ENCODE results near the gene XIRP2.

Gene XIRP2

DNA sequence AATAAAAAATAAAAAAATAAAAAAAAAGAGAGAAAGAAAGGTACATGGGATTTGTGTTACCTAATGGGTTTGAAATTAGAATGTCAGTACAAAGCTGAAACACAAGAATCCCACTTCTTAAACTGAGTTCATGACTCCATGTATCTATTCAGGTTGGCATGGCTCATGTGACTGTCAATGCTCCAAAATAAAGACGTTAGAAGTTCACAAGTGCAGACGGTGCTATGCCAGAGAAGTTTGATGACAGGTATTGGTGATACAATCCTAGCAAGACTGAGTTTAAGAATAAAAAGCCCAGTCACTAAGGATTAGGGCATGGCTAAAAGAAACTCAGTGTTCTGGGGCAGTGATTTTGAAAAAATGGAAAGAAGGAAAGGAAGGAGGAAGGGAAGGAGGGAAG, 254.3 kb downstream of the XIRP2 start:
- Histone ChIP-seq H3K4me3 (ENCODE audit: low read length in 2 of 2) (no peak overlapping the region), H3K9me3 (ENCODE audit: control insufficient read depth in 2 of 2, low read length in 2 of 2) (no peaks in the 10 kb centered on the region), H3K4me1 (ENCODE audit: control insufficient read depth in 2 of 2, insufficient read depth in 2 of 2, low read length in 2 of 2) (no peaks in the 10 kb centered on the region), H3K36me3 (ENCODE audit: control insufficient read depth in 2 of 2, insufficient read depth in 2 of 2, low read length in 2 of 2) (no peaks in the 10 kb centered on the region), H3K27me3 (ENCODE audit: control insufficient read depth in 2 of 2, insufficient read depth in 2 of 2, low read length in 2 of 2) (no peaks in the 10 kb centered on the region), H3K9ac (ENCODE audit: low read depth in 1 of 2, low read length in 2 of 2) (no peak overlapping the region), H3K27ac (ENCODE audit: low read depth in 2 of 2, low read length in 2 of 2) (no peak overlapping the region)

DNA sequence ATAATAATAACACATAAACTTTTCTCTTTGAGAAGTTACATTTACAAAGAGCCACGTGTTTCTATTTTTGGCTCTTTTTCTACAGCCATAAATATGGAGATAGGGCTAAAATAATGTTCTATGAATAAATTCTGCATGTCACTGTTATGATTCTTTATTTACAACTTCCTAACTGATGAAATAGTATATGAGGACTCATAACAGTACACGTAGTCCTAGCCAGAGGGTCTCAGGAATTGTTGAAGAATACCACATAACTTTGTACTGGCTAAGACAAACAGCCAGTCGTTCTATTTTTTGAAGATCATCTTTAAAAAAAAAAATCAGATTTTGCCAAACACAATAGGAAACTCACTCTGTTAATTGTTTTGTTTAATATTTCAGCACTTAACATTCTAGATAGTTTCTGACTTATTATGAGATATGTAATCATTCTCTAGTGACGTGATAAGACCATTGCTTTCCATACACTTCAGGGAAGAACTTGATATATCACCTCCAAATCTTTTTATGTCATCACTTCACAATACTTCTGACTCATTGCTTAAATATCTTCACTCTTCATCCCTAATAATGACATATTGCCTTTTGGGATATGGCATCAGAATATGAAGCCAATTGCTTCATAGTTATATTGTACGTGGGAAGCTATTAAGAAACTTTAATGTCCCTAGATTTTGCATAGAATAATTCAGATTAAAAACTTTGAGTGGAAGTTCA, 256.1 kb downstream of the XIRP2 start:
- H3K9ac ChIP-seq (ENCODE audit: low read depth in 1 of 2, low read length in 2 of 2): no peak overlapping the region
- H3K27ac ChIP-seq (ENCODE audit: low read depth in 2 of 2, low read length in 2 of 2): no peak overlapping the region
- no peaks in the 10 kb centered on the region for H3K27me3 ChIP-seq (ENCODE audit: control insufficient read depth in 2 of 2, insufficient read depth in 2 of 2, low read length in 2 of 2)
- H3K4me3 ChIP-seq (ENCODE audit: low read length in 2 of 2): no peak overlapping the region
- no peaks in the 10 kb centered on the region for H3K4me1 ChIP-seq (ENCODE audit: control insufficient read depth in 2 of 2, insufficient read depth in 2 of 2, low read length in 2 of 2)
- no peaks in the 10 kb centered on the region for H3K9me3 ChIP-seq (ENCODE audit: control insufficient read depth in 2 of 2, low read length in 2 of 2)
- no peaks in the 10 kb centered on the region for H3K36me3 ChIP-seq (ENCODE audit: control insufficient read depth in 2 of 2, insufficient read depth in 2 of 2, low read length in 2 of 2)

DNA sequence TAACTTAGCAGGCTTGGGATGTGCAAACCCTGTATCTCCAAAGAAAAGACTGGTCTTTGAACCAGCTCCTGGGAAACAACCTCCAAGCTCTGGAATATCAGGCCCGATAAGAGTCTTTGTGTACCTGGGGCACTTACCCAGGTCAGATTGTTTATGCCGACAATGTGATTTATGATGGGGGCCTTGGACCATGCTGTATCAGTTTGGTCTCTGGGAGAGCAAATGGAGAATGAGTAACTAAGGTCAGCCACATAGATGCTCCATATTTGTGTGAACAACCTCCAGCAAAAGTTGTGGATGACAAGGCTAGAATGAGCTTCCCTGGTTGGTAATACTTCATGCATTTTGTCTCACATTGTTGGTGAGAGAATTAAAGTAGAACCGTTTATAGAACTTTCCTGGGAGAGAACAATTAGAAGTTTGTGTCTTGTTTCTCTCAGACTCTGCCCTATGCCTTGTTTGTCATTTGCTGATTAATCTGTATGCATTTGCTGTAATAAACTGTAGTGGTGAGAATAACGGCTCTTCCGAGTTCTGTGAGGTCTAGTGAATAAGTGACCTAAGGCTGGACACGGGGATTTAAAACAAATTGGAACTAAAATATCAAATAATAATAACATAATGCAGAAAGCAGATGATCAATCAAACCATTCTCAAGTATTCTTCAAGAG, 259.1 kb downstream of the XIRP2 start:
- no peaks in the 10 kb centered on the region for H3K4me1 ChIP-seq (ENCODE audit: control insufficient read depth in 2 of 2, insufficient read depth in 2 of 2, low read length in 2 of 2)
- H3K36me3 ChIP-seq (ENCODE audit: control insufficient read depth in 2 of 2, insufficient read depth in 2 of 2, low read length in 2 of 2): no peaks in the 10 kb centered on the region
- H3K4me3 ChIP-seq (ENCODE audit: low read length in 2 of 2): no peak overlapping the region
- H3K27ac ChIP-seq (ENCODE audit: low read depth in 2 of 2, low read length in 2 of 2): no peak overlapping the region
- no peaks in the 10 kb centered on the region for H3K27me3 ChIP-seq (ENCODE audit: control insufficient read depth in 2 of 2, insufficient read depth in 2 of 2, low read length in 2 of 2)
- no peaks in the 10 kb centered on the region for H3K9me3 ChIP-seq (ENCODE audit: control insufficient read depth in 2 of 2, low read length in 2 of 2)
- H3K9ac ChIP-seq (ENCODE audit: low read depth in 1 of 2, low read length in 2 of 2): no peak overlapping the region

DNA sequence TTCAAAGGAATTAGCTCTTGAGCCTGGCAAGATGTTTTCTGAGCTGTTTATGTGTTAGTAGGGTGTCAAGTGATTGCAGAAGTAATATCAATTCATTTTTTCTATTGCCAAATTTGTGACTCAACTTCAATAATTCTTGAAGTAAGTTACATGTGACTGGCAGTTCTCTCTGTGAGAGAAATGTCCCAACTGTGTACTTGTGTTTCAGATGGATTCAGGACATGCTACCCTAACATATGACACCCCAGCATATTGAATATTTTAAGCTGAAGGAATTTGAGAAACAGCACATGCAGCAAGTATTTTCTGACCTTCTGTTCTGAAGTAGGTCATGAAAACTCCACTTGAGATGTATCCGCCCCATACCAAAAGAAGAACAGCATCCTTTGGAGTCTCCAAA, 263.6 kb downstream of the XIRP2 start:
- no peak overlapping the region for H3K9ac ChIP-seq (ENCODE audit: low read depth in 1 of 2, low read length in 2 of 2)
- H3K27ac ChIP-seq (ENCODE audit: low read depth in 2 of 2, low read length in 2 of 2): no peak overlapping the region
- H3K4me3 ChIP-seq (ENCODE audit: low read length in 2 of 2): no peak overlapping the region
- no peaks in the 10 kb centered on the region for H3K36me3 ChIP-seq (ENCODE audit: control insufficient read depth in 2 of 2, insufficient read depth in 2 of 2, low read length in 2 of 2)
- no peaks in the 10 kb centered on the region for H3K9me3 ChIP-seq (ENCODE audit: control insufficient read depth in 2 of 2, low read length in 2 of 2)
- H3K4me1 ChIP-seq (ENCODE audit: control insufficient read depth in 2 of 2, insufficient read depth in 2 of 2, low read length in 2 of 2): no peaks in the 10 kb centered on the region
- no peaks in the 10 kb centered on the region for H3K27me3 ChIP-seq (ENCODE audit: control insufficient read depth in 2 of 2, insufficient read depth in 2 of 2, low read length in 2 of 2)

DNA sequence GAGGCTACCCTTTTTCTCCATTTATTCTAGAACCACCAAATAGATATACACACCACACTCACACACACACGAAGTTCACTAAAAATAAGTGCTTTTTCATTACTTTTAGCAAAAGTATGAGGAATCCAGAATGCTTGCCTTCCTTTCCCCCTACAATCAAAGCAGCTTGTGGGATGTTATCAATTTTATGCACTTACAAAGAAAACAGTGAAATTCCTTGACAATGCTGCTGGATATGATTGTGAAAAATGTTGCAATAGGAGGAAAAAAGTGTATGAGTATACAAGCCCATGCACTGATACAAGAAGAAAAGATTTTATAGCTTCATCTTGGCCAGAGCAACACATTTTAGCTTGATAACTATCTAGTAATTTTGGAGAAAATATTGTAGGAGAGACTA, 269.2 kb downstream of the XIRP2 start:
- no peaks in the 10 kb centered on the region for H3K36me3 ChIP-seq (ENCODE audit: control insufficient read depth in 2 of 2, insufficient read depth in 2 of 2, low read length in 2 of 2)
- no peak overlapping the region for H3K9ac ChIP-seq (ENCODE audit: low read depth in 1 of 2, low read length in 2 of 2)
- no peaks in the 10 kb centered on the region for H3K4me1 ChIP-seq (ENCODE audit: control insufficient read depth in 2 of 2, insufficient read depth in 2 of 2, low read length in 2 of 2)
- H3K4me3 ChIP-seq (ENCODE audit: low read length in 2 of 2): no peak overlapping the region
- H3K27ac ChIP-seq (ENCODE audit: low read depth in 2 of 2, low read length in 2 of 2): no peak overlapping the region
- H3K9me3 ChIP-seq (ENCODE audit: control insufficient read depth in 2 of 2, low read length in 2 of 2): no peaks in the 10 kb centered on the region
- H3K27me3 ChIP-seq (ENCODE audit: control insufficient read depth in 2 of 2, insufficient read depth in 2 of 2, low read length in 2 of 2): no peaks in the 10 kb centered on the region

DNA sequence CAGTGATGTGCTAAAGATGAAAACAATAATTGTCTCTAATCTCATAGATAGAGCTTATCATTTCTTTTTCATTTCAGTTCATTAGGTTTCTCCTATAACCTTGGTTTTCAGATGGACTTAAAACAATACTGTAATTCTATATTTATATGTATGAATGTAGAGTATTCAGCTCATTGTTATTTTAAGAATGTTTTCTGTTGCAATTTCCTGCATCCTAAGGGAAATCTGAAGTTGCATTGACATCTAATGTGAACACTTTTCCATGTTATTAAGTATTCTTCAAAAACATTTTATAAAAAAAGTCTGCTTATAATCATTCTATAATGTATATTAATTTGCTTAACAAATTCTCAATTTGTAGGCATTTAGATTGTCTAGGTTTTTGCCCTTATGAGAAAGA, 288.9 kb downstream of the XIRP2 start:
- no peaks in the 10 kb centered on the region for H3K36me3 ChIP-seq (ENCODE audit: control insufficient read depth in 2 of 2, insufficient read depth in 2 of 2, low read length in 2 of 2)

DNA sequence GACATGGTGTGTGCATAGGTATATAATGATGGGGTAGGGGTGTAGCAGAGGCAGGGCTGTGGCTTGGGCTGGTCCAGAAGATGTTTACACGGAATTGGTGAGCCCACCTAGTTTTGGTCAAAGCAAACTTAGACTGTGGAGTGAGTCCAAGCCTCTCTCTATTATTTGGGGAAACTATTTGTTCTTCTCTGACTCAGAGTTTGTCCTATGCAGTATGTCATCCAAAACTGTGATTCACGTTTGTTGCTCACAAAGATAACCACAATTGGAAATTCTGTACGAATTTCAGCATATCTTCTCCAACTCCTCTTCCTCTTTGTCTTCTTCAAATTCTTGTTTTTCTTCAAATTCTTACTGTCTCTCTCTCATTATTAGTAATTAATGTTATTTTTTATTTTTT, 292.9 kb downstream of the XIRP2 start:
- Histone ChIP-seq H3K27ac (ENCODE audit: low read depth in 2 of 2, low read length in 2 of 2) (no peak overlapping the region), H3K4me1 (ENCODE audit: control insufficient read depth in 2 of 2, insufficient read depth in 2 of 2, low read length in 2 of 2) (no peaks in the 10 kb centered on the region), H3K4me3 (ENCODE audit: low read length in 2 of 2) (no peak overlapping the region), H3K9me3 (ENCODE audit: control insufficient read depth in 2 of 2, low read length in 2 of 2) (no peaks in the 10 kb centered on the region), H3K9ac (ENCODE audit: low read depth in 1 of 2, low read length in 2 of 2) (no peak overlapping the region), H3K27me3 (ENCODE audit: control insufficient read depth in 2 of 2, insufficient read depth in 2 of 2, low read length in 2 of 2) (no peaks in the 10 kb centered on the region), H3K36me3 (ENCODE audit: control insufficient read depth in 2 of 2, insufficient read depth in 2 of 2, low read length in 2 of 2) (no peaks in the 10 kb centered on the region)

More for the DNA sequence above, 288.9 kb downstream of the XIRP2 start:
- Histone ChIP-seq H3K4me3 (ENCODE audit: low read length in 2 of 2) (no peak overlapping the region), H3K4me1 (ENCODE audit: control insufficient read depth in 2 of 2, insufficient read depth in 2 of 2, low read length in 2 of 2) (no peaks in the 10 kb centered on the region), H3K27me3 (ENCODE audit: control insufficient read depth in 2 of 2, insufficient read depth in 2 of 2, low read length in 2 of 2) (no peaks in the 10 kb centered on the region), H3K9ac (ENCODE audit: low read depth in 1 of 2, low read length in 2 of 2) (no peak overlapping the region), H3K9me3 (ENCODE audit: control insufficient read depth in 2 of 2, low read length in 2 of 2) (no peaks in the 10 kb centered on the region), H3K27ac (ENCODE audit: low read depth in 2 of 2, low read length in 2 of 2) (no peak overlapping the region)

DNA sequence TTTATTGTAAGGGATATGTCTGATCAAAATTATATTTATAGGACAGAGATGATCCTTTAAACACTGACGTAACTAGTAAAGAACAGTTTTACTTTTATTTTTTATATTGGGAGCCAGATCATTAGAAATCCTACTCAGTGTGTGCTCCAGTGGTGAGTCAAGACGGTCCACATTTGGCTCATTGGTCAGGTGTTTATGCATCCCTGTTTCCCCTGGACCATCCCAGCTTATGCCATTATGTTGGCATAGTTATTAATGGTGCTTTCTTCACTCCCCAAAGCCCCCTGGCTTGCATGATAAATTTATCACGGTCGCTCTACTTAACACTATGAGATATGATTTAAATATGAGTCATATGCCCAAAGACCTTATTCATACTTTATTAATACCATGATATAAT, 293.4 kb downstream of the XIRP2 start:
- Histone ChIP-seq H3K36me3 (ENCODE audit: control insufficient read depth in 2 of 2, insufficient read depth in 2 of 2, low read length in 2 of 2) (no peaks in the 10 kb centered on the region), H3K4me3 (ENCODE audit: low read length in 2 of 2) (no peak overlapping the region), H3K27me3 (ENCODE audit: control insufficient read depth in 2 of 2, insufficient read depth in 2 of 2, low read length in 2 of 2) (no peaks in the 10 kb centered on the region), H3K4me1 (ENCODE audit: control insufficient read depth in 2 of 2, insufficient read depth in 2 of 2, low read length in 2 of 2) (peaks cover 0 to 3% of the 10 kb centered on the region in 2 donors), H3K27ac (ENCODE audit: low read depth in 2 of 2, low read length in 2 of 2) (no peak overlapping the region), H3K9me3 (ENCODE audit: control insufficient read depth in 2 of 2, low read length in 2 of 2) (no peaks in the 10 kb centered on the region), H3K9ac (ENCODE audit: low read depth in 1 of 2, low read length in 2 of 2) (no peak overlapping the region)

DNA sequence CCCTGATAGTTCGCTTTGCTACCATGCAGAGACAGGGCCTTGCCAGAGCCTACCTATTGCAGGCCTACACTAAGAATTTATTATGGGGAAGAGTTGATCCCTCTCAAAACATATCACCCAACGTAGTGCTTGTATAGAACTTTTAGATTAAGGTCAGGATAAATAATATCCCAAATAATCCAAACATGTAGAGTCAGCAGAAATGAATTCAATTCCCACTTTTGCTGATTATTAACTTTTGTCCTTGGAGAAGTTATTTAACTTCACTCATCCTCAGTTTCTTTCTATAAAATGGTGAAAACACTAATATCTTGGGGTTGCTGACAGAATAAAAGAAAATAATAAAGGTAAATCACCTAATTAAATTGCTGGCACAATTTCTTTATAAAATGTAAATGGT, 294.1 kb downstream of the XIRP2 start:
- H3K4me1 ChIP-seq (ENCODE audit: control insufficient read depth in 2 of 2, insufficient read depth in 2 of 2, low read length in 2 of 2): peaks cover 0 to 7% of the 10 kb centered on the region in 2 donors
- H3K36me3 ChIP-seq (ENCODE audit: control insufficient read depth in 2 of 2, insufficient read depth in 2 of 2, low read length in 2 of 2): no peaks in the 10 kb centered on the region
- no peak overlapping the region for H3K27ac ChIP-seq (ENCODE audit: low read depth in 2 of 2, low read length in 2 of 2)
- no peaks in the 10 kb centered on the region for H3K27me3 ChIP-seq (ENCODE audit: control insufficient read depth in 2 of 2, insufficient read depth in 2 of 2, low read length in 2 of 2)
- no peaks in the 10 kb centered on the region for H3K9me3 ChIP-seq (ENCODE audit: control insufficient read depth in 2 of 2, low read length in 2 of 2)
- H3K9ac ChIP-seq (ENCODE audit: low read depth in 1 of 2, low read length in 2 of 2): no peak overlapping the region
- H3K4me3 ChIP-seq (ENCODE audit: low read length in 2 of 2): no peak overlapping the region

DNA sequence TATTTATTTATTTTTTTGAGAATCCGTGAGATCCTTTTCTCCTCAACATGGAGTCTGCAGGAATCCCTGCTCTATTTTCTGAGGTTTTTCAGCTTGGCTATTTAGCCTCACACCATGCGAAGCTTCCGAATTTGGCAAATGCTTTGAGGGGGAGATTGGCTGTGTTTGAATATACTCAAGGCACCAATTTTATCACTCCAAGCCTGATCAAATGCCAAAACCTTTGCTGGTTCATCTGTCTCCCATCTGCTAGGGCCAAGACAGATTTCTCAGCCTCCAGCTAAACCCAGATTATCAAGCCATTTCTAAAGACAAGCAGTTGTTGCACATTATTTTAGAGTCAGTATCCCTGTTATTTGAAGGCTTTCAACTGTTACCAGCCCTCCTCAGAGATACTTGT, 295.7 kb downstream of the XIRP2 start:
- Histone ChIP-seq H3K4me3 (ENCODE audit: low read length in 2 of 2) (no peak overlapping the region), H3K36me3 (ENCODE audit: control insufficient read depth in 2 of 2, insufficient read depth in 2 of 2, low read length in 2 of 2) (no peaks in the 10 kb centered on the region), H3K27me3 (ENCODE audit: control insufficient read depth in 2 of 2, insufficient read depth in 2 of 2, low read length in 2 of 2) (no peaks in the 10 kb centered on the region), H3K9me3 (ENCODE audit: control insufficient read depth in 2 of 2, low read length in 2 of 2) (no peaks in the 10 kb centered on the region), H3K27ac (ENCODE audit: low read depth in 2 of 2, low read length in 2 of 2) (no peak overlapping the region), H3K4me1 (ENCODE audit: control insufficient read depth in 2 of 2, insufficient read depth in 2 of 2, low read length in 2 of 2) (peaks cover 0 to 7% of the 10 kb centered on the region in 2 donors), H3K9ac (ENCODE audit: low read depth in 1 of 2, low read length in 2 of 2) (no peak overlapping the region)
